ENCODE data around the gene APLN. TPM values are rescaled to one million over a fixed set of nuclear protein-coding genes. Genes with fewer than 3 reads are reported as not detected.

Gene APLN
- total and polyA plus RNA-seq, 7 donors: 0.36 to 0.81 (median 0.47) TPM; not detected in 4

GRCh38 chrX:129642641-129643040 is 12.1 kb downstream of the APLN start:
- Histone ChIP-seq H3K27me3 (no peaks in the 10 kb centered on the region), H3K4me1 (no peaks in the 10 kb centered on the region), H3K27ac (no peak overlapping the region), H3K4me3 (no peak overlapping the region), H3K9me3 (no peaks in the 10 kb centered on the region), H3K36me3 (no peaks in the 10 kb centered on the region)
- no peak for TF ChIP-seq CTCF (IDR thresholded peaks at IDR 0.05)
- TF ChIP-seq POLR2AphosphoS5 (IDR thresholded peaks at IDR 0.05): no peak
- TF ChIP-seq POLR2A (IDR thresholded peaks at IDR 0.05): no peak
- no peak for TF ChIP-seq EP300 (IDR thresholded peaks at IDR 0.05)
- DNase-seq: no peak
- intact Hi-C loops (cut with DNase I): no loop called here
- 51 to 70% methylated on average over 4 of the region's 4 CpGs for WGBS, 2 donors

DNA sequence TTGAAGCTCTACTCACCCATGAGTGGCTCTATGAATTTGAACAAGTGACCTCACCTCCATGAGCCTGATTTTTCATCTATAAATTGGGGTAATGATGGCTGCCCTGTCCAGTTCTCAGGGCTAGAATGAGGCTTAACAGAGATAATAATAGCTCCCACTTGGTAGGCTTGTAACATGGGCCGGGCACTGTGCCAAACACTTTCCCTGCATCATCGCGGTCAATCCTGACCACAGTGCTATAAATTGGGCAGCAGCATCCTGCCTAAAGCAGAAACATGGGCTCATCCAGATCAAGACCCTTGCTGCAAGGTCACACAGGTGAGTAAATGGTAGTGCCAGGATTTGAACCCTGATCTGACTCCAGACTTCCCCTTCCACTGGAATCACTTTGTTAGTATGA is 12.8 kb downstream of the APLN start:
- intact Hi-C loops (cut with DNase I): no loop called here
- no peaks in the 10 kb centered on the region for H3K36me3 ChIP-seq
- no peaks in the 10 kb centered on the region for H3K9me3 ChIP-seq
- H3K27ac ChIP-seq: no peak overlapping the region
- TF ChIP-seq CTCF (IDR thresholded peaks at IDR 0.05): no peak
- no peak for TF ChIP-seq EP300 (IDR thresholded peaks at IDR 0.05)
- no peak for TF ChIP-seq POLR2A (IDR thresholded peaks at IDR 0.05)
- TF ChIP-seq POLR2AphosphoS5 (IDR thresholded peaks at IDR 0.05): no peak
- no peak overlapping the region for H3K4me3 ChIP-seq
- no peaks in the 10 kb centered on the region for H3K27me3 ChIP-seq
- H3K4me1 ChIP-seq: no peaks in the 10 kb centered on the region
- DNase-seq: no peak
- WGBS, 2 donors: 48 to 90% methylated on average over 3 of the region's 3 CpGs

GRCh38 chrX:129641469-129641868 is 13.3 kb downstream of the APLN start:
- DNase-seq: no peak
- intact Hi-C loops (cut with DNase I): no loop called here
- Histone ChIP-seq H3K27ac (no peak overlapping the region), H3K27me3 (no peaks in the 10 kb centered on the region), H3K36me3 (no peaks in the 10 kb centered on the region), H3K9me3 (no peaks in the 10 kb centered on the region), H3K4me1 (no peaks in the 10 kb centered on the region), H3K4me3 (no peak overlapping the region)
- WGBS, 2 donors: 86 to 91% methylated on average over 3 of the region's 3 CpGs
- no peak for TF ChIP-seq POLR2AphosphoS5 (IDR thresholded peaks at IDR 0.05)

DNA sequence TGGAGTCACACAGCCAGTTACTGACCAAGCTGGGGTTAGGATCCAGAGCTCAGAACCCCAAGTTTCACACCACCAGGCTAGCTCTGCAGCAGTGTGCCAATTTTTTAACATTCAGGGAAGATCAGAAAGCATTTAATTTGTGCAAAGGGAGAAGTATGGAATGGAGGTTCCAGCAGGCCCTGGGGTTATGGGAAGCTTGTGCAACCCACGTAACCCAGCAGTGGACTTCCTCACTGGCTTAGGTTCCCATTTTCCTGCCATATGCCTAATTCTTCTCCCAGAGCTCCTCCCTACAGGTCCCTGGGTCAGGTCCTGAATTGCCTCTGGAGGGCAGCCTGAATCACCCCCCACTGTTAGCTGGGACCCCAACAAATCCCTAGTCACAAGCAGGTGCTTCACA is 14.0 kb downstream of the APLN start:
- H3K27ac ChIP-seq: no peak overlapping the region
- 88 to 93% methylated on average over 1 of the region's 1 CpG for WGBS, 2 donors
- no peak for TF ChIP-seq POLR2A (IDR thresholded peaks at IDR 0.05)
- TF ChIP-seq CTCF (IDR thresholded peaks at IDR 0.05): no peak
- H3K27me3 ChIP-seq: no peaks in the 10 kb centered on the region
- no peak for DNase-seq
- intact Hi-C loops (cut with DNase I): no loop called here
- H3K9me3 ChIP-seq: no peaks in the 10 kb centered on the region
- H3K36me3 ChIP-seq: no peaks in the 10 kb centered on the region
- no peaks in the 10 kb centered on the region for H3K4me1 ChIP-seq
- no peak overlapping the region for H3K4me3 ChIP-seq

- Histone ChIP-seq H3K27me3 (no peaks in the 10 kb centered on the region), H3K9me3 (no peaks in the 10 kb centered on the region), H3K36me3 (no peaks in the 10 kb centered on the region), H3K4me1 (no peaks in the 10 kb centered on the region), H3K4me3 (no peak overlapping the region), H3K27ac (no peak overlapping the region)
- intact Hi-C loops (cut with DNase I): no loop called here
- no peak for DNase-seq
- 84 to 94% methylated on average over 8 of the region's 8 CpGs for WGBS, 2 donors
- TF ChIP-seq EP300 (IDR thresholded peaks at IDR 0.05): no peak
- no peak for TF ChIP-seq POLR2A (IDR thresholded peaks at IDR 0.05)
- TF ChIP-seq POLR2AphosphoS5 (IDR thresholded peaks at IDR 0.05): no peak
- TF ChIP-seq CTCF (IDR thresholded peaks at IDR 0.05): no peak
These were observed 15.8 kb downstream of the APLN start for GRCh38 chrX:129638917-129639316.

All from sigmoid colon (tissue), 7 donors.